Activated gamma-delta T cell (primary cell): ENCODE results near the gene FYN.

Experiments used
- DNase-seq: peaks from one replicate; lab custom pipeline; 2025; lab: John Stamatoyannopoulos, UW

Gene FYN

GRCh38 chr6:111806561-111807497 is 66.4 kb downstream of the FYN start:
- DNase-seq: no peak

- DNase-seq: no peak
Measured at GRCh38 chr6:111806165-111806547, 67.1 kb downstream of the FYN start.

- DNase-seq: no peak
Measured at GRCh38 chr6:111805511-111806164, 67.6 kb downstream of the FYN start.

- no peak for DNase-seq
Measured at GRCh38 chr6:111804627-111805235, 68.5 kb downstream of the FYN start.

GRCh38 chr6:111803804-111804203 is 69.4 kb downstream of the FYN start:
- no peak for DNase-seq

GRCh38 chr6:111803371-111803770 is 69.9 kb downstream of the FYN start:
- DNase-seq: no peak

GRCh38 chr6:111802720-111803330 is 70.4 kb downstream of the FYN start:
- no peak for DNase-seq

GRCh38 chr6:111802015-111802414 is 71.2 kb downstream of the FYN start:
- DNase-seq: no peak

GRCh38 chr6:111800821-111801220 is 72.4 kb downstream of the FYN start:
- DNase-seq: no peak

GRCh38 chr6:111800259-111800765 is 72.9 kb downstream of the FYN start:
- DNase-seq: no peak

- DNase-seq: no peak
Measured at GRCh38 chr6:111799576-111800258, 73.5 kb downstream of the FYN start.

- DNase-seq: no peak
Measured at GRCh38 chr6:111798281-111798725, 74.9 kb downstream of the FYN start.

- no peak for DNase-seq
Measured at GRCh38 chr6:111796310-111796918, 76.8 kb downstream of the FYN start.

- DNase-seq: no peak
Measured at GRCh38 chr6:111795558-111795957, 77.7 kb downstream of the FYN start.

- no peak for DNase-seq
Measured at GRCh38 chr6:111794727-111795452, 78.4 kb downstream of the FYN start.

- no peak for DNase-seq
Measured at GRCh38 chr6:111794300-111794699, 79.0 kb downstream of the FYN start.

GRCh38 chr6:111793711-111794111 is 79.5 kb downstream of the FYN start:
- peak; percentile 17 for DNase-seq

- DNase-seq: no peak
Measured at GRCh38 chr6:111792914-111793700, 80.1 kb downstream of the FYN start.

GRCh38 chr6:111792241-111792640 is 81.0 kb downstream of the FYN start:
- no peak for DNase-seq

- no peak for DNase-seq
Measured at GRCh38 chr6:111791415-111791814, 81.8 kb downstream of the FYN start.
